Brain microvascular endothelial cell (primary cell): ENCODE data around the gene ARHGAP25.

Experiments used
- DNase-seq: peaks from one replicate; pipeline ENCODE4 v3.0.0-alpha.2; 2020
- H3K27ac ChIP-seq: fragments of 250-450 bp; sonication (Bioruptor Pico); 2 replicates; pipeline ENCODE4 v1.5.1; 2020; ENCODE audit warnings: mild to moderate bottlenecking, moderate library complexity
- H3K27me3 ChIP-seq: fragments of 250-450 bp; sonication (Bioruptor Pico); replicated peaks from 2 replicates; pipeline ENCODE4 v1.5.1; 2020; ENCODE audit warnings: mild to moderate bottlenecking
- H3K36me3 ChIP-seq: fragments of 250-450 bp; sonication (Bioruptor Pico); replicated peaks from 2 replicates; pipeline ENCODE4 v1.5.1; 2020; ENCODE audit warnings: mild to moderate bottlenecking
- H3K4me3 ChIP-seq: 2 replicates; pipeline ENCODE4 v1.5.1; 2011; ENCODE audit warnings: low read depth, mild to moderate bottlenecking, control low read depth, low read length, moderate library complexity
- CTCF ChIP-seq: IDR thresholded peaks from 2 replicates; pipeline ENCODE4 v1.5.1; 2011; ENCODE audit warnings: low read depth, mild to moderate bottlenecking, moderate library complexity, low read length, control low read depth, inconsistent platforms; ENCODE audit errors: missing control alignments
- in situ Hi-C: cut with HindIII; loops from 2 replicates; pipeline ENCODE4 v1.10.0; 2017; ENCODE audit warnings: low sequenced_read_pairs, low pct_ligation_motif_present

Gene ARHGAP25

GRCh38 chr2:68838641-68839040 is 104.0 kb downstream of the ARHGAP25 start:
- in situ Hi-C loops = no loop called here
- Histone ChIP-seq H3K27me3 (no peaks in the 10 kb centered on the region), H3K4me3 (no peak overlapping the region), H3K36me3 (no peaks in the 10 kb centered on the region), H3K27ac (no peak overlapping the region)
- no peak for TF ChIP-seq CTCF
- no peak for DNase-seq

GRCh38 chr2:68839260-68839833 is 104.7 kb downstream of the ARHGAP25 start:
- Histone ChIP-seq H3K4me3 (no peak overlapping the region), H3K36me3 (no peaks in the 10 kb centered on the region), H3K27me3 (no peaks in the 10 kb centered on the region), H3K27ac (no peak overlapping the region)
- in situ Hi-C loops = no loop called here
- TF ChIP-seq CTCF = peak; percentile 75
- no peak for DNase-seq

GRCh38 chr2:68845043-68845442 is 110.4 kb downstream of the ARHGAP25 start:
- no peaks in the 10 kb centered on the region for H3K36me3 ChIP-seq
- H3K27ac ChIP-seq = no peak overlapping the region
- no peak for DNase-seq
- in situ Hi-C loops = no loop called here
- H3K4me3 ChIP-seq = no peak overlapping the region
- no peak for TF ChIP-seq CTCF
- H3K27me3 ChIP-seq = no peaks in the 10 kb centered on the region

GRCh38 chr2:68846091-68846490 is 111.5 kb downstream of the ARHGAP25 start:
- no peaks in the 10 kb centered on the region for H3K27me3 ChIP-seq
- no peaks in the 10 kb centered on the region for H3K36me3 ChIP-seq
- H3K27ac ChIP-seq = no peak overlapping the region
- no peak overlapping the region for H3K4me3 ChIP-seq
- no peak for TF ChIP-seq CTCF
- no peak for DNase-seq
- in situ Hi-C loops = no loop called here

- H3K27ac ChIP-seq = no peak overlapping the region
- no peak for TF ChIP-seq CTCF
- H3K4me3 ChIP-seq = no peak overlapping the region
- H3K36me3 ChIP-seq = no peaks in the 10 kb centered on the region
- in situ Hi-C loops = no loop called here
- no peak for DNase-seq
- no peaks in the 10 kb centered on the region for H3K27me3 ChIP-seq
Observed at GRCh38 chr2:68847751-68848150, 113.1 kb downstream of the ARHGAP25 start.

- H3K27me3 ChIP-seq = no peaks in the 10 kb centered on the region
- H3K27ac ChIP-seq = no peak overlapping the region
- DNase-seq = peak; percentile 86
- TF ChIP-seq CTCF = no peak
- no peak overlapping the region for H3K4me3 ChIP-seq
- in situ Hi-C loops = no loop called here
- H3K36me3 ChIP-seq = no peaks in the 10 kb centered on the region
Observed at GRCh38 chr2:68849579-68850030, 115.0 kb downstream of the ARHGAP25 start.
